GM12878 (cell line): ENCODE results near the gene CALHM2. TPM values are rescaled to one million over a fixed set of nuclear protein-coding genes. Genes with fewer than 3 reads are reported as not detected.

Experiments used
- MTA3 ChIP-seq: IDR thresholded peaks from 2 replicates; pipeline ENCODE4 v1.6.1; 2012; ENCODE audit warnings: low read length, inconsistent platforms, borderline replicate concordance
- RUNX3 ChIP-seq: IDR thresholded peaks from 2 replicates; pipeline ENCODE4 v1.6.1; 2012; ENCODE audit warnings: low read length, inconsistent platforms
- SMAD5 ChIP-seq: IDR thresholded peaks from 2 replicates; pipeline ENCODE4 v1.6.1; 2016; ENCODE audit warnings: antibody characterized with exemption, low read depth
- TCF3 ChIP-seq: IDR thresholded peaks from 2 replicates; pipeline ENCODE4 v1.6.1; 2012; ENCODE audit warnings: low read depth, mild to moderate bottlenecking, low read length, borderline replicate concordance; ENCODE audit not compliant: insufficient read depth
- ZBED1 ChIP-seq: IDR thresholded peaks from 2 replicates; pipeline ENCODE4 v1.6.1; 2016; ENCODE audit warnings: borderline replicate concordance
- ZNF274 ChIP-seq: IDR thresholded peaks from one replicate; pipeline ENCODE4 v1.8.0; 2011; ENCODE audit not compliant: insufficient read length, insufficient read depth
- polyA plus RNA-seq, 11 experiments: library from polyadenylated mRNA; depleted of rRNA in 4 of 11; unstranded in 6 of 11; stranded (reverse) in 5 of 11; fragments of >200 nt; fragmentation: Nextera tagmentation in 4 of 11; fragmentation: Illumina TruSeq in 1 of 11; extraction: Ambion mirVana in 4 of 11; extraction: Trizol in 1 of 11; gene quantifications; 1 replicate in 1 of 11; 2 replicates in 10 of 11; pipeline versions ENCODE4 v1.2.1 to v1.2.3, GENCODE V29; 2011 to 2016; ENCODE audit warnings: inconsistent platforms in 2 of 11, missing spikeins in 2 of 11, low read depth in 1 of 11
- total RNA-seq, 4 experiments: library from RNA; depleted of rRNA in 3 of 4; stranded (reverse); fragments of >200 nt in 3 of 4; fragmentation: Illumina TruSeq in 1 of 4; extraction: Trizol in 1 of 4; gene quantifications; 2 replicates each; pipeline versions ENCODE4 v1.2.1 to v1.2.3, GENCODE V29; 2013 to 2021
- TF ChIP-seq, protein P1 (sequence below): fragments of 450-650 bp; formaldehyde crosslinking; IDR thresholded peaks from 2 replicates; pipeline ENCODE4 v1.4.0; 2022; ENCODE audit warnings: mild to moderate bottlenecking, moderate library complexity
- TF ChIP-seq, protein P2 (sequence below): fragments of 450-650 bp; formaldehyde crosslinking; IDR thresholded peaks from 2 replicates; pipeline ENCODE4 v1.5.0; 2022; ENCODE audit warnings: mild to moderate bottlenecking, missing genetic modification characterization
- TF ChIP-seq, protein P3 (sequence below), 3 experiments: IDR thresholded peaks in 2 of 3; conservative IDR thresholded peaks in 1 of 3; 2 replicates each; pipeline ENCODE4 v1.5.1; 2011; ENCODE audit warnings: low read depth in 3 of 3, low read length in 3 of 3, mild to moderate bottlenecking in 3 of 3, control low read depth in 2 of 3, moderate library complexity in 2 of 3, inconsistent platforms in 1 of 3, mixed read lengths in 1 of 3; ENCODE audit not compliant: control insufficient read depth in 2 of 3, insufficient read depth in 1 of 3; ENCODE audit errors: extremely low read depth in 1 of 3

CALHM2 gene
- total and polyA plus RNA-seq, 10 of the 15 experiments (the other 5 are each of a cell fraction or from before 2014, with no cell fraction given): 0.60 to 23.7 (median 9.3) TPM

DNA sequence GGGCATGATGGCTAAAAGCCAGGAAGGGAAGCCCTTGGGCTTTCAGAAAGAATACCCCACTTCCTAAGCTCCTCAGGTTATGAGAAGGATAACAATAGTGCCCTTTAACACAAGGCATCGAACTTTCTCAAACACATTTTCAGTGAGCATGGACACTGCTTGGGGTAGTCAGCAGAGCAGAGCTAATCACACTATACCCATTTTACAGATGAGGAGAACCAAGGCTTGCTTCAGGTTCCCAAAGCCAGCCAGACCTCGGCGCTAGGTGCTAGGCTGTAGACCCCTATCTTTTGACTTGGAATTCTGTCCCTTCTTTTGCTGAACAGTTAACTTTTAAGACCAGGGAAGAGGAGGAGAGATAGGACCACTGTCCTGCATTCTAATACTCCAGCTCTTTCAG is 43.2 kb upstream of the CALHM2 start (continued):
- TF ChIP-seq ZBED1 (no peak), MTA3 (no peak), SMAD5 (no peak), TCF3 (no peak), ZNF274 (no peak), RUNX3 (no peak)
- TF ChIP-seq, protein P1, sequence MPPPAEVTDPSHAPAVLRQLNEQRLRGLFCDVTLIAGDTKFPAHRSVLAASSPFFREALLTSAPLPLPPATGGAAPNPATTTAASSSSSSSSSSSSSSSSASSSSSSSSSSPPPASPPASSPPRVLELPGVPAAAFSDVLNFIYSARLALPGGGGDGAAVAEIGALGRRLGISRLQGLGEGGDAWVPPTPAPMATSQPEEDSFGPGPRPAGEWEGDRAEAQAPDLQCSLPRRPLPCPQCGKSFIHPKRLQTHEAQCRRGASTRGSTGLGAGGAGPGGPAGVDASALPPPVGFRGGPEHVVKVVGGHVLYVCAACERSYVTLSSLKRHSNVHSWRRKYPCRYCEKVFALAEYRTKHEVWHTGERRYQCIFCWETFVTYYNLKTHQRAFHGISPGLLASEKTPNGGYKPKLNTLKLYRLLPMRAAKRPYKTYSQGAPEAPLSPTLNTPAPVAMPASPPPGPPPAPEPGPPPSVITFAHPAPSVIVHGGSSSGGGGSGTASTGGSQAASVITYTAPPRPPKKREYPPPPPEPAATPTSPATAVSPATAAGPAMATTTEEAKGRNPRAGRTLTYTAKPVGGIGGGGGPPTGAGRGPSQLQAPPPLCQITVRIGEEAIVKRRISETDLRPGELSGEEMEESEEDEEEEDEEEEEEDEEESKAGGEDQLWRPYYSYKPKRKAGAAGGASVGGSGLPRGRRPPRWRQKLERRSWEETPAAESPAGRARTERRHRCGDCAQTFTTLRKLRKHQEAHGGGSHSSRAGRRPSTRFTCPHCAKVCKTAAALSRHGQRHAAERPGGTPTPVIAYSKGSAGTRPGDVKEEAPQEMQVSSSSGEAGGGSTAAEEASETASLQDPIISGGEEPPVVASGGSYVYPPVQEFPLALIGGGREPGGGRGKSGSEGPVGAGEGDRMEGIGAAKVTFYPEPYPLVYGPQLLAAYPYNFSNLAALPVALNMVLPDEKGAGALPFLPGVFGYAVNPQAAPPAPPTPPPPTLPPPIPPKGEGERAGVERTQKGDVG (CRISPR knock-in tag): no peak
- TF ChIP-seq, protein P2, sequence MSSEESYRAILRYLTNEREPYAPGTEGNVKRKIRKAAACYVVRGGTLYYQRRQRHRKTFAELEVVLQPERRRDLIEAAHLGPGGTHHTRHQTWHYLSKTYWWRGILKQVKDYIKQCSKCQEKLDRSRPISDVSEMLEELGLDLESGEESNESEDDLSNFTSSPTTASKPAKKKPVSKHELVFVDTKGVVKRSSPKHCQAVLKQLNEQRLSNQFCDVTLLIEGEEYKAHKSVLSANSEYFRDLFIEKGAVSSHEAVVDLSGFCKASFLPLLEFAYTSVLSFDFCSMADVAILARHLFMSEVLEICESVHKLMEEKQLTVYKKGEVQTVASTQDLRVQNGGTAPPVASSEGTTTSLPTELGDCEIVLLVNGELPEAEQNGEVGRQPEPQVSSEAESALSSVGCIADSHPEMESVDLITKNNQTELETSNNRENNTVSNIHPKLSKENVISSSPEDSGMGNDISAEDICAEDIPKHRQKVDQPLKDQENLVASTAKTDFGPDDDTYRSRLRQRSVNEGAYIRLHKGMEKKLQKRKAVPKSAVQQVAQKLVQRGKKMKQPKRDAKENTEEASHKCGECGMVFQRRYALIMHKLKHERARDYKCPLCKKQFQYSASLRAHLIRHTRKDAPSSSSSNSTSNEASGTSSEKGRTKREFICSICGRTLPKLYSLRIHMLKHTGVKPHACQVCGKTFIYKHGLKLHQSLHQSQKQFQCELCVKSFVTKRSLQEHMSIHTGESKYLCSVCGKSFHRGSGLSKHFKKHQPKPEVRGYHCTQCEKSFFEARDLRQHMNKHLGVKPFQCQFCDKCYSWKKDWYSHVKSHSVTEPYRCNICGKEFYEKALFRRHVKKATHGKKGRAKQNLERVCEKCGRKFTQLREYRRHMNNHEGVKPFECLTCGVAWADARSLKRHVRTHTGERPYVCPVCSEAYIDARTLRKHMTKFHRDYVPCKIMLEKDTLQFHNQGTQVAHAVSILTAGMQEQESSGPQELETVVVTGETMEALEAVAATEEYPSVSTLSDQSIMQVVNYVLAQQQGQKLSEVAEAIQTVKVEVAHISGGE (CRISPR knock-in tag): no peak
- TF ChIP-seq, protein P3, sequence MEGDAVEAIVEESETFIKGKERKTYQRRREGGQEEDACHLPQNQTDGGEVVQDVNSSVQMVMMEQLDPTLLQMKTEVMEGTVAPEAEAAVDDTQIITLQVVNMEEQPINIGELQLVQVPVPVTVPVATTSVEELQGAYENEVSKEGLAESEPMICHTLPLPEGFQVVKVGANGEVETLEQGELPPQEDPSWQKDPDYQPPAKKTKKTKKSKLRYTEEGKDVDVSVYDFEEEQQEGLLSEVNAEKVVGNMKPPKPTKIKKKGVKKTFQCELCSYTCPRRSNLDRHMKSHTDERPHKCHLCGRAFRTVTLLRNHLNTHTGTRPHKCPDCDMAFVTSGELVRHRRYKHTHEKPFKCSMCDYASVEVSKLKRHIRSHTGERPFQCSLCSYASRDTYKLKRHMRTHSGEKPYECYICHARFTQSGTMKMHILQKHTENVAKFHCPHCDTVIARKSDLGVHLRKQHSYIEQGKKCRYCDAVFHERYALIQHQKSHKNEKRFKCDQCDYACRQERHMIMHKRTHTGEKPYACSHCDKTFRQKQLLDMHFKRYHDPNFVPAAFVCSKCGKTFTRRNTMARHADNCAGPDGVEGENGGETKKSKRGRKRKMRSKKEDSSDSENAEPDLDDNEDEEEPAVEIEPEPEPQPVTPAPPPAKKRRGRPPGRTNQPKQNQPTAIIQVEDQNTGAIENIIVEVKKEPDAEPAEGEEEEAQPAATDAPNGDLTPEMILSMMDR (IDR thresholded peaks at IDR 0.05 in 2 of 3, conservative IDR thresholded peaks at IDR 0.05 in 1 of 3; ENCODE audit: control insufficient read depth in 2 of 3, extremely low read depth in 1 of 3, insufficient read depth in 1 of 3, low read depth in 3 of 3, low read length in 3 of 3): no peak
